ENCODE results near the gene TGM1. TPM values are rescaled to one million over a fixed set of nuclear protein-coding genes. Genes with fewer than 3 reads are reported as not detected.
A peak's percentile ranks its signal among the peaks of the same experiment; 100 is the strongest.

The TGM1 gene
- total RNA-seq, 1 donor from 2014 or later = 13.2 TPM

DNA sequence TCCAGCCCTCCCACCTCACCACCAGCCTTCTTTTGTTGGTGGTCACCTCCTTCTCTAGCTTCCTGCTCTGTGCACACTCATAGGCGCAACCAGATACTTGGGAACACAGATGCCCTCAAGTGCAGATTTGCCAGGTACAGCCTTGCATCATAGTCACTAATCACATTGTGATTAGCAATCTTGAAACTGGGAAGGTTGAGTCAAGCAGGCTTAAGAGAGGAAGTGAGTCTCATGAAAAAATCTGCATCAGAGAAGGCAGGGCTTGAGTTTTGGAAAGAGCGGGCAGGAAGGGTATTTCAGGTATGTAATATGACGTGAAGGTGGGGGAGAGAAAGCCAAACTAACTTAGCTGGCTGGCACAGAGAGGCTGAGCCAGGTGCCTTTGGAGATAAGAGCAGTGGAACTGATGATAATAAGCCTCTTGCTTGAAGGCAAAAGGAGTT, 11.1 kb upstream of the TGM1 start:
- intact Hi-C loops (cut with DNase I) = no loop called here
- DNase-seq (ENCODE audit: low spot score) (no peak), ATAC-seq (no peak)

DNA sequence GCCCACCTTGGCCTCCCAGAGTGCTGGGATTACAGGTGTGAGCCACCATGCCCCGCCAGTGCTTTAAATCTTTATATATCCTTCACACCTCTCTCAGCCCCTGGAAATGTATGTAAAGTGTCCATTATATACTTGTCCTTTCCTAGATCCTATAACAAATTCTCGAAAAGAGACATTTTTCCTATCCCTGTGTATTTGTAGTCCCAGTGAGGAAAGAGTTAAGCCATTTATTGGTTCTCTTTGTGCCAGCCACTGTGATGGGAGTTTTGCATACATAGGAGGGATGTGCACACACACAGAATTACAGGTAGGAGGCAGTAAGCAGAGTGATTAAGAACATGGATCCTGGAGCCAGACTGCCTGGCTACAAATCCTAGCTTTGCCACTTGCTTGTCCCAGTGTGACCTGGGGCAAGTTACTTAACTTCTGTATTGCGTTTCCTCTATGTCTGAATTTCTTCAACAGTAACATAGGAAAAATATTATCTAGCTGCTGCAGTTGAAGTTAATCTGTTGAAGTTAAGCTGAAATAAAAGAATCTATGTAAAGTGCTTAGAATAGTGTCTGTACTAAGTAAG, 10.5 kb upstream of the TGM1 start:
- intact Hi-C loops (cut with DNase I) = no loop called here
- no peak for DNase-seq (ENCODE audit: low spot score)
- ATAC-seq = no peak

- DNase-seq (ENCODE audit: low spot score) = no peak
- ATAC-seq = no peak
These were observed 9.5 kb upstream of the TGM1 start for GRCh38 chr14:24272467-24272866.

GRCh38 chr14:24271834-24272263, 8.9 kb upstream of the TGM1 start:
- intact Hi-C loops (cut with DNase I) = no loop called here
- DNase-seq (ENCODE audit: low spot score) (no peak), ATAC-seq (no peak)

More at GRCh38 chr14:24272467-24272866, 9.5 kb upstream of the TGM1 start:
- intact Hi-C loops (cut with DNase I) = no loop called here

GRCh38 chr14:24271134-24271833, 8.3 kb upstream of the TGM1 start, which contains the start of gene RABGGTA:
Gene RABGGTA (minus strand): TSS chr14:24271597. CDS start chr14:24271115, 482 bp downstream.
- peak; percentile 95 for ATAC-seq
- peak; percentile 91 for DNase-seq (ENCODE audit: low spot score)
- intact Hi-C loops (cut with DNase I) = no loop called here

DNA sequence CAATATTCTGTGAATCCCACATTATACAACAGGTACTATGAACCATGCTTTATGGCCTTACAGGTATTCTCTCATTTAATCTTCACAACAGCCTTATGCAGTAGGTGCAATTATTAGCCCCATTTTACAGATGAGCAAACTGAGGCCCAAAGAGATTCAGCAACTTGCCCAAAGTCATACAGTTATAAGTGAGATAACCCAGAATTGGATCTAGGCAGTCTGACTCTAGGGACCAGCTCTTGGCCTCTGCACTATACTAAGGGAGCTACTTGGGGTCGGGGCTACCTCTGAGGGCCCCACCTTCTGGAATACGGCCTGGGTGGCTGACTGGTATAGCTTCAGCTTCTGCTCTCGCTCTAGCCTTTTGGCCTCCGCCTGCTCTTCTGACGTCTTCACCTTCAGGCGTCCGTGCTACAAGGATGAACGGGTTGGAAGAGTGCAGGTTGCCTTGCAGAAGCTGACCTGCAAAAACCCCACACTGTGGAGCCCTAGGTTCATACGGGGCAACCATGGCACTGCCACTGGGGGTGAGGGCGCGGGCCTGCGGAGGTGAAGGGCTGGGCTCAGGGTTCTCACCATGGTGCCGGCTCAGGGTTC, 7.7 kb upstream of the TGM1 start:
- no peak for DNase-seq (ENCODE audit: low spot score)
- ATAC-seq = peak; percentile 3
- intact Hi-C loops (cut with DNase I) = no loop called here

DNA sequence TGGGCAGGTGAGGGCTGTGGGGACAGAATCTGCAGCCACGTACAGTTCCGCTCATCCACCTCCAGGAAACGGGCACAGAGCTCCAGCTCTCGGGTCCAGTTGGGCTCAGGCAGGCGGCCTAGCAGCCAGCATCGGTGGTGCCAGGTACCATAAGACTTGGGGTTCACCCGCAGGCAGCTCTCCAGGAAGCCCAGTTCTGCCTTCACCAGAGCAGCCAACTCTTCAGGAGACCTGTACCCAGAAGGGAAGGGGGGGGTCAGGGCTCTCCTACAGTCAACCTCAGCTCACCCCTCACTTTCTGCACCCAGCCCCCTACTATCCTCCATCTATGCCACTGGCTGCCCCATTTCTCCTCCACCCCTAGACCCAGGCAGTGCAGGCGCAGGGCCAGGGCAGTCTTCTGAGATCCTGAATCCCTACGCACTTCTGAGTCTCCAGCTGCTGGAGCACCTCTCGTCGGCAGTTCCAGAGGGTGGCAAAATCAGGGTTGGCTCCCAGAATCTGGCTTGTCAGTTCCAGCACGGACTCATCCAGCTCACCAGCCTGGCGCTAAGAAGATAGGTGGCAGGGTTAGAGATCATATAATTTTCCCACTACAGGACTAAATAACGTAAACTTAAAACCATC, 7.0 kb upstream of the TGM1 start:
- ATAC-seq (no peak), DNase-seq (ENCODE audit: low spot score) (no peak)
- intact Hi-C loops (cut with DNase I) = no loop called here

- intact Hi-C loops (cut with DNase I) = no loop called here
- no peak for ATAC-seq
- no peak for DNase-seq (ENCODE audit: low spot score)
These were observed 6.4 kb upstream of the TGM1 start for GRCh38 chr14:24269368-24269767.

- ATAC-seq (no peak), DNase-seq (ENCODE audit: low spot score) (no peak)
- intact Hi-C loops (cut with DNase I) = no loop called here
These were observed 5.2 kb upstream of the TGM1 start for GRCh38 chr14:24268225-24268624.

DNA sequence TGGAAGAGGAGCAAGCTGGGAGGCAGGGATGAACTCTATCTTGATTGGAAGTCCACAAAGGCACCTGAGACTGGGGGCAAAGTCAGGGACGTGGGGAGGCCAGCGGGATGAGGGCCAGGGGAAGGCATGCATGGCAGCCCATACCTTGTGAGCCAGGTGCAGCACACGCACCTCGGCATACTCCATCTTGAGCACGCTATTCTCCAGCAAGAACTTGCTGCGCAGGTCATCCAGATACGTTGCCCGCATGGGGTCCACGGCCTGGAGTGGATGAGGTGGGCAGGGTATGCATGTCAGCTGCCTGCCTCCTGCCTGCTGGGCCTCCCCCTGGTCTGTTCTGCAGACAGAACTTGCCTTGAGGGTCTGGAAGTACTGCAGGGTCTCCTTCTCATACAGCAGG, 4.5 kb upstream of the TGM1 start:
- no peak for ATAC-seq
- intact Hi-C loops (cut with DNase I) = no loop called here
- no peak for DNase-seq (ENCODE audit: low spot score)

DNA sequence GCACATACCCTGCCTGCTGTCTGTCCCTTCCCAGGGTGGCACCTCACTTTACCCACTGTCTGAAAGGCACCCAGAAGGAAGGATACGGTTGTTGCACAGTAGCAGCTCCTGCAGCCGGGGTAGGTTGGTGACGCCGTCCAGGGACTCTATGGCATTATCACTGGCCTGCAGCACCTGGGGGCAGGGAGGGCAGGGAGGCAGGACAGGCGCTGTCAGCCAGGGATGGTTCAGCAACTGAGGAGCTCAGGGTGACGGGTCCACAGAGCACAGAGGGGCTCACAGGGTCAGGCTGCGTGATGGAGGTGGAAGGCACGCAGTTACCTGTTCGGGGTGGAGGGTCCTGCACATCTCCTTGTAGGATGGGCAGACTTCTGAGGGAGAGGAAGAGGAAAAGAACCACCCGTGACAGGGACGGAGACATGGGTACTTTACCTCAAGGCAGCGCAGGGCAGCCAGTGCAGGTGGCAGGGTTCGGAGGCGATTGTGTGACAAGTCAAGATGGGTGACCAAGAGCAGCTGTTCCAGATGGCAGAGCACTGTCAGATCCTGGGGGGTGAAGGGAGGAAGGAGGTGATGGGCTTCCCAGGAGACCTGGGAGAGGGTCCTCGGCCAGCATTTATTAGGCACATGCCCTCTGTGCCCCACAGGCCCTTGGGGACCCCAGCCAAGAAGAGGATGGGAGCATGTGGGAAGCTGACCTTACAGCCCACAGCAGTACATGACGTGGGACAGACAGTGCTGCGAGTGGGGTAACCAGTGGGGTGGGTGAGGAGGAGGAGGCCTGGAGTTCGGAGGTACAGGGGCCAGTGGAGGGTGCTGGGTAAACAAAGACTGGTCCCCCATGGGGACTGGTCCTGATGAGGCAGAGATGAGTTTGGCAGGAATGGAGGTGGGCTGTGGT, 3.6 kb upstream of the TGM1 start:
- ATAC-seq (no peak), DNase-seq (ENCODE audit: low spot score) (no peak)
- intact Hi-C loops (cut with DNase I) = no loop called here

GRCh38 chr14:24264298-24264697, 1.3 kb upstream of the TGM1 start:
- DNase-seq (ENCODE audit: low spot score) (no peak), ATAC-seq (no peak)
- intact Hi-C loops (cut with DNase I) = no loop called here

GRCh38 chr14:24263848-24264247, 871 bp upstream of the TGM1 start:
- intact Hi-C loops (cut with DNase I) = no loop called here
- ATAC-seq (no peak), DNase-seq (ENCODE audit: low spot score) (no peak)

DNA sequence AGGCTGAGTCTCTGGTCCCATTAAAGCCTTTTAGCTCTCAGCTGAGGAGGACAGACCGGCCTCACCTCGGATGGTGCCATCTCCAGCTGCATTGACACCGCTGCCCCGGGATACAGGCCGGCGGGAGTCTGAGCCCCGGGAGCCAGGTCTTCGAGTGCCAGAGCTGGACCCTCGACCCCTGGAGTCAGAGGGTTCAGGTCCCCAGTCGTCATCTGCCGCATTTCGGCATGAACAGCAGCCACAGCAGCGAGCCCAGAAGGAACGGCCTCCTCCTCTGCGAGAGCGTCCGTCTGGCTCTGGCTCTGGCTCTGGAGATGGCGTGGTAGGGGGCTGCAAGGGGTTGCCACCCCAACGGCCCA, 1.0 kb downstream of the TGM1 start:
- intact Hi-C loops (cut with DNase I) = no loop called here
- DNase-seq (ENCODE audit: low spot score) (no peak), ATAC-seq (no peak)

DNA sequence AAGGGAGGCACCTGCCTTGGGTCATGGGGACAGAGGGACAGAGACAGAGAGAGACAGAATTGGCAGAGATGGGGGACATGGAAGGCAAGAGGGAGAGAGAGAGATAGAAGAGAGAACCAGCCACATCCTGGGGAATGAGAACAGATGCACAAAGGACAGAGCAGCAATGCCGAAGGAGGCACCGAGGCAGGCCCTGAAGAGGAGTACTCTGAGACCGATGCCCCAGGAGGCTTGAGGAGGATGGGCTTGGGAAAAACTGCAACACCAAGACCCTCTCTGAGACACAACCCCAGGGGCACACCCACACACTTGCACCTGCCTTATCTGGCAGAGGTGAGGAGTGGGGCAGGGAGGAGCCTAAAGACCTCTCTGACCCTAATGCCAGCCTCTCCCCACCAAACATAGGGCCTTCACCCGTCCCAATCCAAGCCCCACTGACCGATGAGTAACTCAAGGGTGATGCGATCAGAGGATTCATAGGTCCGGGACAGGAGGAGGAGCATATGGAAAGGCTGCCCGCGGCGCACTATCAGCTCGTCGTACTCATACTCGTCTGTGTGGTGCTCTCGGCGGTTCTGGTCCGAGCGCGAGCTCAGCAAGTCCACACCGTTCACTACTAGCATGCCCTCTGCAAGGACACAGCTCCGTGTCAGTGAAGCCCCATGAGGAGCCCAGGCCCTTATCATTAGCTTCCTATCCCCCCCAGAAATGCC, 1.6 kb downstream of the TGM1 start:
- intact Hi-C loops (cut with DNase I) = no loop called here
- no peak for ATAC-seq
- no peak for DNase-seq (ENCODE audit: low spot score)

DNA sequence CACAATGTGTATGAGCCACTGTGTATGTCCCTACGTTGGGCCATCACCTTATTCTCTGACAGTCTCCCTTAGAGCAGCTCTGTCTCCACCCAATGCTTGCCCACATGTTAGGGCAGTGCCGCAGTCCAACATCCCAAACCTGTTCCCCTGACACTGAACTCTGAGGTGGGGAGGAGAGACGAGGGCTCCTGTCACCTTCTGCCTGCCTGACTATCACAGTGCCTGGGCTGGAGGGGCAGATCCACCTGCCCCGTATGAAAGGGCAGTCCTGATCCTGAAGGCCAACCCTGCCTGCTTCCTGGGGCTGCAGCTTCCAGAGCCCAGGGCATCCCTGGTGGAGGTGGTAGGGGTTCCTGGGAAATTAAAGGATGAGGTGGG, 2.2 kb downstream of the TGM1 start:
- ATAC-seq (no peak), DNase-seq (ENCODE audit: low spot score) (no peak)
- intact Hi-C loops (cut with DNase I) = no loop called here

DNA sequence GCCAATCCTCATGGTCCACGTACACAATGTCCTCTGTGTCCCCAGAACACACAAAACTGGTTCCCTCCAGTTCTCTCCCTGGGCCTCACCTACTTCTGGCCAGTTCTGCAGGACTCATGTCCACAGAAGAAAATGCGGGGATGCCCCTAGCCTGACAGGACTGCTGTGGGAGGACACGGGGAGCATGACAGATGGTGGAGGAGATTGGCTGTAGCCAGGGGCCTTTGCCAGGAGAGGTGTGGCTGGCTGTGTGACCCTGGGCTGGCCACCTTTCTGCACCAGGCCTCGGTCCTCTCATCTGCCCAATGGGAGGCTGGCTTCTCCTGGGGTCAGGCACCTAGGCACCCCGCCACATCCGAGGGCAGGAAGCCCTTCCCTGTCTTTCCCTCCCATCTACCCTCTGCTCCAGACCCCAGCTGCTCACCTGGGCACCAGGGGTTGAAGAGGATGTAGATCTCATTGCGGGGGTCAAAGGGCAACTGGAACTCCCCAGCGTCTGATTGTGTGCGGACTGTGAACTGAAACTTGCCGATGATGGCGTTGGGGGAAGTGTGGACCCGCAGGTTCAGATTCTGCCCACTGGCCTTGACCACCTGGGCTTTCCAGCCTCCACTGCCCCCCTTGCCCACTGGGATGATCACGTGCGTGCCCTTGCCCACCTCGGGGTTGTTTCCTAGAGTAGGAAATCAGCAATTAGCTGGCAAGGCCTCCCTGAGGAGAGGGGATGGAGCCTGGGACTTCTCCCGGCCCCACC, 2.8 kb downstream of the TGM1 start:
- DNase-seq (ENCODE audit: low spot score) = no peak
- intact Hi-C loops (cut with DNase I) = no loop called here
- ATAC-seq = no peak
